A673 (cell line): Measurements from ENCODE around the gene GIMAP2.
"Not testable (repeated sequence)": the region's sequence is repeated elsewhere in the genome, so short reads cannot be mapped to it uniquely, and the experiment has no call there.

ENCODE experiments used
- EZH2 ChIP-seq: fragments of 200-600 bp; sonication (generic); IDR thresholded peaks from 2 replicates; pipeline ENCODE4 v1.6.1; 2017; ENCODE audit warnings: borderline replicate concordance, low read depth, mild to moderate bottlenecking, mixed read lengths, antibody characterized with exemption, low read length; ENCODE audit not compliant: poor library complexity, severe bottlenecking
- TF ChIP-seq, protein P1 (sequence below): fragments of 300-800, 200-600 bp; sonication (generic); conservative IDR thresholded peaks from 2 replicates; pipeline ENCODE4 v1.5.1; 2017; ENCODE audit warnings: low read depth, mild to moderate bottlenecking, antibody characterized with exemption, low read length, moderate library complexity, mixed read lengths

DNA sequence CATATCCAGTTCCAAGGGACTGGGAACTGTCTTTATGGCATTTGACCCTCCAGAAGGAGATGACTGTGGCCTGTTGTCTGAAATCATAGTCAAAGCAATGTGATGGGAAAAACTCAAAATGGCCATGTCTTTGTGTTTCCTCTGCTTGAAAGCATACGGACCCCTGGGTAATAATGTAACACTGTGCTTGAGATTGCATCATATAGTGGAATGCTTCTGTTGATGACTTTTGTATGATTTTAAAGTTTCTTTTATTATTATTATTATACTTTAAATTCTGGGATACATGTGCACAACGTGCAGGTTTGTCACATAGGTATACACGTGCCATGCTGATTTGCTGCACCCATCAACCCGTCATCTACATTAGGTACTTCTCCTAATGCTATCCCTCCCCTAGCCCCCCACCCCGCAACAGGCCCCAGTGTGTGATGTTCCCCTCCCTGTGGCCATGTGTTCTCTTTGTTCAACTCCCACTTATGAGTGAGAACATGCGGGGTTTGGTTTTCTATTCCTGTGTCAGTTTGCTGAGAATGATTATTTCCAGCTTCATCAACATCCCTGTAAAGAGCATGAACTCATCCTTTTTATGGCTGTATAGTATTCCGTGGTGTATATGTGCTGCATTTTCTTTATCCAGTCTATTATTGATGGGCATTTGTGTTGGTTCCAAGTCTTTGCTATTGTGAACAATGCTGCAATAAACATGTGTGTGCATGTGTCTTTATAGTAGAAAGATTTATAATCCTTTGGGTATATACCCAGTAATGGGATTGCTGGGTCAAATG, 13.5 kb upstream of the GIMAP2 start:
- TF ChIP-seq, protein P1, sequence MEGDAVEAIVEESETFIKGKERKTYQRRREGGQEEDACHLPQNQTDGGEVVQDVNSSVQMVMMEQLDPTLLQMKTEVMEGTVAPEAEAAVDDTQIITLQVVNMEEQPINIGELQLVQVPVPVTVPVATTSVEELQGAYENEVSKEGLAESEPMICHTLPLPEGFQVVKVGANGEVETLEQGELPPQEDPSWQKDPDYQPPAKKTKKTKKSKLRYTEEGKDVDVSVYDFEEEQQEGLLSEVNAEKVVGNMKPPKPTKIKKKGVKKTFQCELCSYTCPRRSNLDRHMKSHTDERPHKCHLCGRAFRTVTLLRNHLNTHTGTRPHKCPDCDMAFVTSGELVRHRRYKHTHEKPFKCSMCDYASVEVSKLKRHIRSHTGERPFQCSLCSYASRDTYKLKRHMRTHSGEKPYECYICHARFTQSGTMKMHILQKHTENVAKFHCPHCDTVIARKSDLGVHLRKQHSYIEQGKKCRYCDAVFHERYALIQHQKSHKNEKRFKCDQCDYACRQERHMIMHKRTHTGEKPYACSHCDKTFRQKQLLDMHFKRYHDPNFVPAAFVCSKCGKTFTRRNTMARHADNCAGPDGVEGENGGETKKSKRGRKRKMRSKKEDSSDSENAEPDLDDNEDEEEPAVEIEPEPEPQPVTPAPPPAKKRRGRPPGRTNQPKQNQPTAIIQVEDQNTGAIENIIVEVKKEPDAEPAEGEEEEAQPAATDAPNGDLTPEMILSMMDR = not testable (repeated sequence)
- not testable (repeated sequence) for TF ChIP-seq EZH2
